Stomach (tissue), 9 donors: ENCODE measurements around the gene EXOC4. TPM values are rescaled to one million over a fixed set of nuclear protein-coding genes. Genes with fewer than 3 reads are reported as not detected.

Experiments used
- DNase-seq, 2 donors: peaks; one replicate each; pipeline versions ENCODE4 v3.0.0 to v3.0.0-alpha.2; 2013 to 2019
- H3K27ac ChIP-seq, 5 donors: fragments of 200-600 bp in 4 of 5; sonication (generic) in 4 of 5; one replicate each; pipeline ENCODE4 v1.5.1; 2013 to 2019; ENCODE audit warnings: mild to moderate bottlenecking in 1 of 5, moderate library complexity in 1 of 5
- H3K27me3 ChIP-seq, 3 donors: fragments of 200-600 bp; sonication (generic); one replicate each; pipeline ENCODE4 v1.5.1; 2017 to 2019; ENCODE audit warnings: mixed run types in 1 of 3
- H3K36me3 ChIP-seq, 4 donors: fragments of 200-600 bp; sonication (generic); 1 replicate in 3 of 4; 2 replicates in 1 of 4; pipeline ENCODE4 v1.5.1; 2016 to 2019
- H3K4me1 ChIP-seq, 4 donors: fragments of 200-600 bp; sonication (generic); one replicate each; pipeline ENCODE4 v1.5.1; 2016 to 2019
- H3K4me3 ChIP-seq, 4 donors: fragments of 200-600 bp; sonication (generic) in 3 of 4; one replicate each; pipeline ENCODE4 v1.5.1; 2016 to 2019; ENCODE audit warnings: mild to moderate bottlenecking in 1 of 4
- H3K9me3 ChIP-seq, 4 donors: fragments of 200-600 bp; sonication (generic); one replicate each; pipeline ENCODE4 v1.5.1; 2016 to 2019
- EP300 ChIP-seq: sonication (generic); formaldehyde crosslinking; IDR thresholded peaks from one replicate; pipeline ENCODE4 v1.6.1; 2017; ENCODE audit warnings: antibody characterized with exemption
- POLR2A ChIP-seq, 4 donors: fragments of 450-650 bp; IDR thresholded peaks; one replicate each; pipeline ENCODE4 v1.6.1; 2016; ENCODE audit warnings: antibody characterized with exemption in 4 of 4, control low read depth in 2 of 4, mild to moderate bottlenecking in 1 of 4, moderate library complexity in 1 of 4
- POLR2AphosphoS5 ChIP-seq, 3 donors: sonication (generic); formaldehyde crosslinking; IDR thresholded peaks; one replicate each; pipeline ENCODE4 v1.6.1; 2016; ENCODE audit warnings: antibody characterized with exemption in 3 of 3
- WGBS, 5 donors: extraction: QIAGEN DNeasy Blood & Tissue Kit in 3 of 5; methylation state at CpG; one replicate each; pipeline versions ENCODE4 v1.1.5 to v1.1.7; 2013 to 2018; 5-methylcytosine and 5-hydroxymethylcytosine counted together
- intact Hi-C: fragments of 100-400 bp; cut with DNase I; formaldehyde crosslinking; loops from one replicate; pipeline ENCODE4 v1.15.1; 2023; ENCODE audit warnings: low total_unique reads
- polyA plus RNA-seq, 3 donors: library from polyadenylated mRNA; stranded (reverse); fragments of 200-250 nt; gene quantifications; one replicate each; pipeline ENCODE4 v1.2.3, GENCODE V29; 2013
- total RNA-seq, 5 donors: library from RNA; depleted of rRNA; stranded (reverse); fragments of >200 nt; gene quantifications; one replicate each; pipeline versions ENCODE4 v1.1.0 to v1.2.3, GENCODE V29; 2014 to 2016
- TF ChIP-seq, protein P1 (sequence below), 7 experiments: fragments of 450-650 bp in 4 of 7; fragments of 200-600 bp in 3 of 7; sonication (generic) in 3 of 7; IDR thresholded peaks; one replicate each; pipeline ENCODE4 v1.5.1; 2016 to 2019; ENCODE audit warnings: antibody characterized with exemption in 7 of 7, control low read depth in 2 of 7, mild to moderate bottlenecking in 1 of 7
- donor health status: healthy with polysubstance abuse.
- donor health status: Bipolar disorder and iron deficiency.
- donor health status: healthy.

Gene EXOC4
- total and polyA plus RNA-seq, 8 donors: 14.1 to 339 (median 61.1) TPM

DNA sequence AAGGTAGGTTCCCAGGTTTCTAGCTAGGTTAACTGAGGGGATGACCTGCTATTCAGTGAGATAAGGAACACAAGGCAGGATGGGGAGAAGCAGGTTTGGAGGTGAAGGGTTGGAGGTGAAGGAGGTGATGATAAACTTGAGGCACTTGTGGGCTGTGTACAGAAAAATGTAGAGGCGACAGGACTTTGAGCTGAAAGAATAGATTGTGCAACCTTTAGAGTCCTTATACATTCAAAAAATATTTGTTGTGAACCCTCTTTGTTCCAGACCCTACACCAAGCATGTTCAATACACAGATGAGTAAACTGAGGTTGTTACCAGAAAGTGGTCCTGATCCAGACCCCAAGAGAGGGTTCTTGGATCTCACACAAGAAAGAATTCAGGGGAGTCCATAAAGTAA lies 828.8 kb downstream of the EXOC4 start:
- no peaks in the 10 kb centered on the region for H3K4me1 ChIP-seq
- TF ChIP-seq EP300 (no peak), POLR2AphosphoS5 (IDR thresholded peaks at IDR 0.05) (no peak), POLR2A (IDR thresholded peaks at IDR 0.05) (no peak)
- TF ChIP-seq, protein P1, sequence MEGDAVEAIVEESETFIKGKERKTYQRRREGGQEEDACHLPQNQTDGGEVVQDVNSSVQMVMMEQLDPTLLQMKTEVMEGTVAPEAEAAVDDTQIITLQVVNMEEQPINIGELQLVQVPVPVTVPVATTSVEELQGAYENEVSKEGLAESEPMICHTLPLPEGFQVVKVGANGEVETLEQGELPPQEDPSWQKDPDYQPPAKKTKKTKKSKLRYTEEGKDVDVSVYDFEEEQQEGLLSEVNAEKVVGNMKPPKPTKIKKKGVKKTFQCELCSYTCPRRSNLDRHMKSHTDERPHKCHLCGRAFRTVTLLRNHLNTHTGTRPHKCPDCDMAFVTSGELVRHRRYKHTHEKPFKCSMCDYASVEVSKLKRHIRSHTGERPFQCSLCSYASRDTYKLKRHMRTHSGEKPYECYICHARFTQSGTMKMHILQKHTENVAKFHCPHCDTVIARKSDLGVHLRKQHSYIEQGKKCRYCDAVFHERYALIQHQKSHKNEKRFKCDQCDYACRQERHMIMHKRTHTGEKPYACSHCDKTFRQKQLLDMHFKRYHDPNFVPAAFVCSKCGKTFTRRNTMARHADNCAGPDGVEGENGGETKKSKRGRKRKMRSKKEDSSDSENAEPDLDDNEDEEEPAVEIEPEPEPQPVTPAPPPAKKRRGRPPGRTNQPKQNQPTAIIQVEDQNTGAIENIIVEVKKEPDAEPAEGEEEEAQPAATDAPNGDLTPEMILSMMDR (IDR thresholded peaks at IDR 0.05): no peak
- no peak overlapping the region for H3K27ac ChIP-seq
- H3K36me3 ChIP-seq: no peaks in the 10 kb centered on the region
- no peaks in the 10 kb centered on the region for H3K27me3 ChIP-seq
- H3K4me3 ChIP-seq: no peak overlapping the region
- 89 to 100% (median 94%) methylated on average over 1 of the region's 1 CpG for WGBS, 5 donors
- H3K9me3 ChIP-seq: no peaks in the 10 kb centered on the region
- no peak for DNase-seq
- intact Hi-C loops: no loop called here

DNA sequence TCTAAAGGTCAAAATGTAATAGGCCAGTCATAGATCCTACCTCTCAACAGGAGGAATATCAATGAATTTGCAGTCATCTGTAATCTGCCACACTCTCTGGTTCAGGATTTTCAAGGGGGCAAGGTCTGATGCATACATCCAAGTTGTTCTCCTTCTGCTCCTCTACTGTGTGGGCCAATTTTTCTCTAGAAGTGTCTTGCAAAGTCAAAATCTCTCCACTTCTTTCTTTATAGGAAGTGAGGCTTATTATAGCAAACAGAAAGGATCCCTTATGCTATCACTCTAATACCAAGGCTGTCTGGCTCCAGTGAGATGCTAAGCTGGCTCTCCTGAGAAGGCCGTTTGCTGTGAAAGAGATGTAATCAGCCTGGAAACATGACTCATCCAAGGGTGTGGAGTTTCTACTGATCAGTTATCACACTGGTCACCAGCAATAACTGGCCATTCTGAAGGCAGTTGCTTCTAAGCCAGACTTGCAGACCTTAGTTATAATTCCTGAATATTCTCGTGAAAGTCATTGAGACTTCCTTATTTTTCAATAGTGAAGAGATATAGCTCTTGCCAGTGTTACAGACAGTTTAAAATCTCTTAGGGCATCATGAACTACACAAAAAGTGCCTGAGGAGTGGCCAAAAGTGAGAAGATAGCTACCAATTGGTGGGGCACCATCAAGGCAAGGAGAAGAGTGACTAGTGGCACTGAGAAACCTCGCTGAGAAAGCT lies 831.0 kb downstream of the EXOC4 start:
- H3K4me1 ChIP-seq: no peaks in the 10 kb centered on the region
- TF ChIP-seq EP300 (no peak), POLR2A (IDR thresholded peaks at IDR 0.05) (no peak), POLR2AphosphoS5 (IDR thresholded peaks at IDR 0.05) (no peak)
- TF ChIP-seq, protein P1 (IDR thresholded peaks at IDR 0.05): no peak
- no peak for DNase-seq
- H3K4me3 ChIP-seq: no peak overlapping the region
- WGBS, 5 donors: 61 to 81% (median 72%) methylated on average over 3 of the region's 3 CpGs
- intact Hi-C loops: no loop called here
- no peak overlapping the region for H3K27ac ChIP-seq
- peaks cover 0 to 15% (median 8%) of the 10 kb centered on the region in 4 donors for H3K9me3 ChIP-seq
- H3K36me3 ChIP-seq: no peaks in the 10 kb centered on the region
- no peaks in the 10 kb centered on the region for H3K27me3 ChIP-seq

DNA sequence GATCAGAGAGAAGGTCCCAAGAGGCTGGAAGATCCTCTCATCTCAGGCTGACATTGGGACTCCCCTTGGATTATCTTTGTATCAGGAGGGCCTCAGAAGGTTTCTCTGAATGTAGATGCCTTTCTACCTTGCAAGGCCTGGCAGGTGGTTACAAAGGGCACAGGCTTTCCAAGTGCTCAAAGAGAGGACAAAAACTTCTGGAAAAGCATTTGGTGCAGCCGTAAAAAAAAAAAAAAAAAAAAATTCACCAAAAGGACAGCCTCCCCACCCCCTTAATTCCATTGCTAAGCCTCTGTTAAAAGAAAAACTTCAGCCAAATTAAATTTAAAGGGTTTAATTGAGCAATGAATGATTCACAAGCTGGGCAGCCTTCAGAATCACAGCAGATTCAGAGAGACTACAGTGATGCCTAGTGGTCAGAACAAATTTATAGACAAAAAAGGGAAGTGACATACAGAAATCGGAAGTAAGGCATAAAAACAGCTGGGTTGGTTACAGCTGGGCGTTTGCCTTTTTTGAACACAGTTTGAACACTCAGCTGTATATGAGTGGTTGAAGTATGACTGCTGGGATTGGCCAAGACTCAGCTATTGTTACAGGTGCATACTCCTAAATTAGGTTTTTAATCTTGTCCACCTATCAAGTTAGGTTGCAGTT lies 831.7 kb downstream of the EXOC4 start:
- intact Hi-C loops: no loop called here

DNA sequence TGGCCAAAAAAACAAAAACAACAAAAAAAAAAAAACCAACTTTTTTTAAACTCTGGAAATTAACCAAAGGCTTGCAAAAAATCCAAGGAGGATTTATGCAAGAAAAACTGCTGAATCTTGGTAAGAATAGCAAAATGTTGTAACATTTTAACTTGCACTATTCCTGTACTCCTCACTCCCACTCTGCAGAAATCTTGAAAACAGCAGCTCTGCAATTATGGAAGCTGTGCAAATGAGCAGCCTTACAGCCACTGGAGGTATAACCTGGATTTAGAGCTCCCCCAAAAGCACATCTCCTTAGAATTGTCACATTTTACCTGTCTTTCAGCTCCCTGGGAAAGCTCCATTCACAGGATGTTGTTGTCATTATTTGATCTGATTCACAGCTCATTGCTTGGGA lies 832.4 kb downstream of the EXOC4 start:
- no peaks in the 10 kb centered on the region for H3K36me3 ChIP-seq
- H3K9me3 ChIP-seq: peaks cover 6 to 28% (median 18%) of the 10 kb centered on the region in 4 donors
- no peaks in the 10 kb centered on the region for H3K27me3 ChIP-seq
- no peak for DNase-seq
- intact Hi-C loops: no loop called here
- no peak overlapping the region for H3K27ac ChIP-seq
- no peak overlapping the region for H3K4me3 ChIP-seq
- TF ChIP-seq EP300 (no peak), POLR2AphosphoS5 (IDR thresholded peaks at IDR 0.05) (no peak), POLR2A (IDR thresholded peaks at IDR 0.05) (no peak)
- TF ChIP-seq, protein P1 (IDR thresholded peaks at IDR 0.05): no peak
- H3K4me1 ChIP-seq: no peaks in the 10 kb centered on the region

More for the DNA sequence above, 831.7 kb downstream of the EXOC4 start:
- H3K4me1 ChIP-seq: no peaks in the 10 kb centered on the region
- no peak overlapping the region for H3K4me3 ChIP-seq
- TF ChIP-seq, protein P1 (IDR thresholded peaks at IDR 0.05): no peak
- TF ChIP-seq EP300 (no peak), POLR2AphosphoS5 (IDR thresholded peaks at IDR 0.05) (no peak), POLR2A (IDR thresholded peaks at IDR 0.05) (no peak)
- 67 to 90% (median 85%) methylated on average over 3 of the region's 3 CpGs for WGBS, 5 donors
- H3K27me3 ChIP-seq: no peaks in the 10 kb centered on the region
- no peak for DNase-seq
- H3K27ac ChIP-seq: no peak overlapping the region
- peaks cover 6 to 22% (median 14%) of the 10 kb centered on the region in 4 donors for H3K9me3 ChIP-seq
- H3K36me3 ChIP-seq: no peaks in the 10 kb centered on the region
